ENCODE data around the gene UCP3.

DNA sequence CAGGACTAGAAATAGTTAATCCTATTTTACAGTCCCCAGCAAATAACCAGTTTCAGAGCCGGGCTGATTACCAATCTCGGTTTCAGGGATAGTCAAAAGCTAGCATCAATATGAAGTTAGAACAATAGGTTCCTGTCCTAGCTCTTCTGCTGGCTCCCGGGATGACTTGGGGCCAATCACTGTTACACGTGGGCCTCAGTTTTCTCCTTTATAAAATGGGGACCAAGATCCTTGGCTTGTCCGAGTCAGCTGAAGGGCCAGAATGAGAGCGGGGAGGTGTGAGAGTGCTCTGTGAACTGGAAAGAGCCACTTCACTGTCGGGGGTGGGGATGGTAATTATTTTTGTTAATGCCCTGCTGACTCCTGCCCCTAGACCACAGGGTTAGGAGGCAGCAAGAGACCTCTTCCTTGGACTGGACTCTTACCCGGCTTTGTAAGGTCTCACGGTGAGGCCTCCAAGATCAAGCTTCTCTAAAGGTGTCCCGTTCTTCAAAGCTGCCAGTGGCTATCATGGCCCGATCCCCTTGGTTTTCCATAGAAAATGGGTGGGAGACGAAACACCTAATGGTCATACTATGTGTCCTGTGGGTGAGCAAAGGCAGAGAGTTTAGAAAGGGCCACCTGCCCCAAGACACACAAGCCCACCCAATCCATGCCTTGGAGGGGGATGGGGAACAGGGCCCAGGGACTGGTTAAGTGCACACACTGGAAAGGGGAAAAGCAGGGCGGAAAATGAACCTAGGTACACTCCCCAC, 27.7 kb downstream of the UCP3 start:
- TF ChIP-seq, protein P1, sequence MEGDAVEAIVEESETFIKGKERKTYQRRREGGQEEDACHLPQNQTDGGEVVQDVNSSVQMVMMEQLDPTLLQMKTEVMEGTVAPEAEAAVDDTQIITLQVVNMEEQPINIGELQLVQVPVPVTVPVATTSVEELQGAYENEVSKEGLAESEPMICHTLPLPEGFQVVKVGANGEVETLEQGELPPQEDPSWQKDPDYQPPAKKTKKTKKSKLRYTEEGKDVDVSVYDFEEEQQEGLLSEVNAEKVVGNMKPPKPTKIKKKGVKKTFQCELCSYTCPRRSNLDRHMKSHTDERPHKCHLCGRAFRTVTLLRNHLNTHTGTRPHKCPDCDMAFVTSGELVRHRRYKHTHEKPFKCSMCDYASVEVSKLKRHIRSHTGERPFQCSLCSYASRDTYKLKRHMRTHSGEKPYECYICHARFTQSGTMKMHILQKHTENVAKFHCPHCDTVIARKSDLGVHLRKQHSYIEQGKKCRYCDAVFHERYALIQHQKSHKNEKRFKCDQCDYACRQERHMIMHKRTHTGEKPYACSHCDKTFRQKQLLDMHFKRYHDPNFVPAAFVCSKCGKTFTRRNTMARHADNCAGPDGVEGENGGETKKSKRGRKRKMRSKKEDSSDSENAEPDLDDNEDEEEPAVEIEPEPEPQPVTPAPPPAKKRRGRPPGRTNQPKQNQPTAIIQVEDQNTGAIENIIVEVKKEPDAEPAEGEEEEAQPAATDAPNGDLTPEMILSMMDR (IDR thresholded peaks at IDR 0.05): no peak
- TF ChIP-seq POLR2AphosphoS5 (IDR thresholded peaks at IDR 0.05): no peak

Measured in breast epithelium (tissue), 3 donors.